K562 (cell line): ENCODE data around the gene UBE2J2. TPM values are rescaled to one million over a fixed set of nuclear protein-coding genes. Genes with fewer than 3 reads are reported as not detected.

Experiments
- C11orf30 ChIP-seq: fragments of 450-650 bp; IDR thresholded peaks from 2 replicates; pipeline ENCODE4 v1.6.1; 2016; ENCODE audit warnings: low read depth, mild to moderate bottlenecking
- CREB1 ChIP-seq, 2 experiments: sonication (generic) in 1 of 2; formaldehyde crosslinking in 1 of 2; IDR thresholded peaks; 2 replicates each; pipeline versions ENCODE4 v1.6.1 to v1.8.0; 2012 to 2022; ENCODE audit warnings: inconsistent platforms in 1 of 2, mild to moderate bottlenecking in 1 of 2, missing genetic modification reagents in 1 of 2, moderate library complexity in 1 of 2
- DNMT1 ChIP-seq: fragments of 450-650 bp; IDR thresholded peaks from 2 replicates; pipeline ENCODE4 v1.6.1; 2016; ENCODE audit warnings: antibody characterized with exemption, mild to moderate bottlenecking
- ELF4 ChIP-seq: fragments of 450-650 bp; formaldehyde crosslinking; IDR thresholded peaks from 2 replicates; pipeline ENCODE4 v1.4.0; 2022; ENCODE audit warnings: missing genetic modification characterization
- ETS2 ChIP-seq: IDR thresholded peaks from 2 replicates; pipeline ENCODE4 v1.6.1; 2016; ENCODE audit warnings: borderline replicate concordance, missing genetic modification characterization, mild to moderate bottlenecking, moderate library complexity, missing compliant biosample characterization; ENCODE audit not compliant: poor library complexity, severe bottlenecking
- GABPB2 ChIP-seq: fragments of 250-450 bp; sonication (Bioruptor Pico); conservative IDR thresholded peaks from 2 replicates; pipeline ENCODE4 v1.5.1; 2021; ENCODE audit warnings: mild to moderate bottlenecking
- HMGN3 ChIP-seq: IDR thresholded peaks from 2 replicates; pipeline ENCODE4 v1.6.1; 2011; ENCODE audit warnings: borderline replicate concordance, low read depth, mild to moderate bottlenecking, mixed read lengths, low read length; ENCODE audit not compliant: insufficient read length; ENCODE audit errors: extremely low read depth
- KDM2B ChIP-seq: fragments of 250-450 bp; sonication (Bioruptor Pico); IDR thresholded peaks from 2 replicates; pipeline ENCODE4 v1.8.0; 2021; ENCODE audit warnings: mild to moderate bottlenecking, moderate library complexity
- KDM4B ChIP-seq, 2 experiments: fragments of 450-650 bp in 1 of 2; sonication (generic) in 1 of 2; IDR thresholded peaks; 2 replicates each; pipeline ENCODE4 v1.6.1; 2016 to 2017; ENCODE audit warnings: borderline replicate concordance in 2 of 2, antibody characterized with exemption in 1 of 2, low read depth in 1 of 2, mild to moderate bottlenecking in 1 of 2
- MEIS2 ChIP-seq: fragments of 450-650 bp; IDR thresholded peaks from 2 replicates; pipeline ENCODE4 v1.6.1; 2014; ENCODE audit warnings: mild to moderate bottlenecking; ENCODE audit not compliant: partially characterized antibody
- POLR2AphosphoS2 ChIP-seq: IDR thresholded peaks from 2 replicates; pipeline ENCODE4 v1.6.1; 2012; ENCODE audit warnings: low read length, improper control_type of control experiment
- POU5F1 ChIP-seq: fragments of 150-350 bp; IDR thresholded peaks from 2 replicates; pipeline ENCODE4 v1.6.1; 2014; ENCODE audit warnings: borderline replicate concordance, low read length, low read depth, mild to moderate bottlenecking; ENCODE audit not compliant: partially characterized antibody
- RAD51 ChIP-seq: fragments of 450-650 bp; IDR thresholded peaks from 2 replicates; pipeline ENCODE4 v1.7.1; 2016; ENCODE audit warnings: low read depth, mild to moderate bottlenecking, borderline replicate concordance
- RFX1 ChIP-seq: fragments of 450-650 bp; IDR thresholded peaks from 2 replicates; pipeline ENCODE4 v1.6.1; 2016; ENCODE audit warnings: mild to moderate bottlenecking, moderate library complexity
- RFX7 ChIP-seq: fragments of 250-450 bp; sonication (Bioruptor Pico); IDR thresholded peaks from 2 replicates; pipeline ENCODE4 v1.5.1; 2021; ENCODE audit warnings: mild to moderate bottlenecking
- SIRT6 ChIP-seq: IDR thresholded peaks from one replicate; pipeline ENCODE4 v1.6.1; 2012; ENCODE audit warnings: low read depth, mild to moderate bottlenecking, control low read depth, inconsistent platforms, low read length, moderate library complexity
- SRSF7 ChIP-seq: fragments of 200-400 bp; formaldehyde crosslinking; optimal IDR thresholded peaks from 2 replicates; pipeline ENCODE3; 2017; ENCODE audit warnings: mild to moderate bottlenecking, low read depth, low read length
- TCF7 ChIP-seq: sonication (generic); IDR thresholded peaks from 2 replicates; pipeline ENCODE4 v1.6.1; 2016; ENCODE audit warnings: antibody characterized with exemption, borderline replicate concordance
- TRIM24 ChIP-seq, 2 experiments: fragments of 450-650 bp; IDR thresholded peaks; 2 replicates each; pipeline ENCODE4 v1.6.1; 2016
- TRIM25 ChIP-seq: fragments of 450-650 bp; IDR thresholded peaks from 2 replicates; pipeline ENCODE4 v1.7.0; 2016; ENCODE audit warnings: borderline replicate concordance
- polyA plus RNA-seq, 8 experiments: library from polyadenylated mRNA; depleted of rRNA in 4 of 8; stranded (reverse) in 5 of 8; unstranded in 3 of 8; fragments of >200 nt; fragmentation: Nextera tagmentation in 2 of 8; fragmentation: Illumina TruSeq in 1 of 8; extraction: Ambion mirVana in 2 of 8; extraction: Trizol in 1 of 8; gene quantifications; 2 replicates each; pipeline versions ENCODE4 v1.2.1 to v1.2.3, GENCODE V29; 2011 to 2014; ENCODE audit warnings: inconsistent platforms in 1 of 8, missing spikeins in 1 of 8
- total RNA-seq, 7 experiments: library from RNA; depleted of rRNA in 6 of 7; stranded (reverse); fragments of >200 nt in 6 of 7; fragmentation: Illumina TruSeq in 2 of 7; extraction: Trizol in 2 of 7; gene quantifications; 2 replicates each; pipeline versions ENCODE4 v1.2.1 to v1.2.3, GENCODE V29; 2011 to 2021; ENCODE audit warnings: low replicate concordance in 1 of 7
- TF ChIP-seq, protein P1 (sequence below): fragments of 450-650 bp; formaldehyde crosslinking; IDR thresholded peaks from 2 replicates; pipeline ENCODE4 v1.4.0; 2022; ENCODE audit warnings: missing genetic modification characterization
- TF ChIP-seq, protein P2 (sequence below): IDR thresholded peaks from 2 replicates; pipeline ENCODE4 v1.6.1; 2011; ENCODE audit warnings: borderline replicate concordance, low read depth, mild to moderate bottlenecking, moderate library complexity, low read length; ENCODE audit not compliant: insufficient read depth, poor library complexity, severe bottlenecking

The UBE2J2 gene
- total and polyA plus RNA-seq, 9 of the 15 experiments (the other 6 are each of a cell fraction or from before 2014, with no cell fraction given): 0.93 to 112 (median 75.5) TPM

- TF ChIP-seq DNMT1 (no peak), POLR2AphosphoS2 (no peak), ETS2 (tag) (no peak), TCF7 (no peak), SRSF7 (no peak), CREB1 (IDR thresholded peaks at IDR 0.05) (peak; percentile 17; the same call in 1 of the 2 replicates), CREB1 (CRISPR knock-in tag; IDR thresholded peaks at IDR 0.05) (no peak), ELF4 (no peak), RFX7 (CRISPR knock-in tag) (no peak), SIRT6 (no peak), RFX1 (no peak), KDM4B (IDR thresholded peaks at IDR 0.05; ENCODE audit: borderline replicate concordance in 2 of 2, low read depth in 1 of 2) (no peak), HMGN3 (peak; percentile 11), KDM2B (CRISPR knock-in tag) (no peak), POU5F1 (no peak), MEIS2 (no peak), RAD51 (no peak), TRIM25 (no peak), TRIM24 (IDR thresholded peaks at IDR 0.05) (no peak), GABPB2 (CRISPR knock-in tag) (no peak), C11orf30 (no peak)
- TF ChIP-seq, protein P1, sequence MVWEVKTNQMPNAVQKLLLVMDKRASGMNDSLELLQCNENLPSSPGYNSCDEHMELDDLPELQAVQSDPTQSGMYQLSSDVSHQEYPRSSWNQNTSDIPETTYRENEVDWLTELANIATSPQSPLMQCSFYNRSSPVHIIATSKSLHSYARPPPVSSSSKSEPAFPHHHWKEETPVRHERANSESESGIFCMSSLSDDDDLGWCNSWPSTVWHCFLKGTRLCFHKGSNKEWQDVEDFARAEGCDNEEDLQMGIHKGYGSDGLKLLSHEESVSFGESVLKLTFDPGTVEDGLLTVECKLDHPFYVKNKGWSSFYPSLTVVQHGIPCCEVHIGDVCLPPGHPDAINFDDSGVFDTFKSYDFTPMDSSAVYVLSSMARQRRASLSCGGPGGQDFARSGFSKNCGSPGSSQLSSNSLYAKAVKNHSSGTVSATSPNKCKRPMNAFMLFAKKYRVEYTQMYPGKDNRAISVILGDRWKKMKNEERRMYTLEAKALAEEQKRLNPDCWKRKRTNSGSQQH (CRISPR knock-in tag): no peak
- TF ChIP-seq, protein P2, sequence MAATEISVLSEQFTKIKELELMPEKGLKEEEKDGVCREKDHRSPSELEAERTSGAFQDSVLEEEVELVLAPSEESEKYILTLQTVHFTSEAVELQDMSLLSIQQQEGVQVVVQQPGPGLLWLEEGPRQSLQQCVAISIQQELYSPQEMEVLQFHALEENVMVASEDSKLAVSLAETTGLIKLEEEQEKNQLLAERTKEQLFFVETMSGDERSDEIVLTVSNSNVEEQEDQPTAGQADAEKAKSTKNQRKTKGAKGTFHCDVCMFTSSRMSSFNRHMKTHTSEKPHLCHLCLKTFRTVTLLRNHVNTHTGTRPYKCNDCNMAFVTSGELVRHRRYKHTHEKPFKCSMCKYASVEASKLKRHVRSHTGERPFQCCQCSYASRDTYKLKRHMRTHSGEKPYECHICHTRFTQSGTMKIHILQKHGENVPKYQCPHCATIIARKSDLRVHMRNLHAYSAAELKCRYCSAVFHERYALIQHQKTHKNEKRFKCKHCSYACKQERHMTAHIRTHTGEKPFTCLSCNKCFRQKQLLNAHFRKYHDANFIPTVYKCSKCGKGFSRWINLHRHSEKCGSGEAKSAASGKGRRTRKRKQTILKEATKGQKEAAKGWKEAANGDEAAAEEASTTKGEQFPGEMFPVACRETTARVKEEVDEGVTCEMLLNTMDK: no peak
Measured at GRCh38 chr1:1293263-1294249, 19.9 kb upstream of the UBE2J2 start (continued).
